Esophagus muscularis mucosa (tissue), 4 donors: Measurements from ENCODE around the gene TREM2.

Experiments used
- EP300 ChIP-seq: sonication (generic); formaldehyde crosslinking; IDR thresholded peaks from one replicate; pipeline ENCODE4 v1.6.1; 2017; ENCODE audit warnings: antibody characterized with exemption
- POLR2A ChIP-seq: fragments of 450-650 bp; IDR thresholded peaks from one replicate; pipeline ENCODE4 v1.6.1; 2017; ENCODE audit warnings: antibody characterized with exemption, moderate library complexity, mild to moderate bottlenecking, low read depth
- POLR2AphosphoS5 ChIP-seq, 2 donors: sonication (generic); formaldehyde crosslinking; IDR thresholded peaks; one replicate each; pipeline ENCODE4 v1.6.1; 2017; ENCODE audit warnings: antibody characterized with exemption in 2 of 2
- TF ChIP-seq, protein P1 (sequence below), 3 experiments: fragments of 200-600 bp in 2 of 3; fragments of 450-650 bp in 1 of 3; sonication (generic) in 2 of 3; IDR thresholded peaks; one replicate each; pipeline ENCODE4 v1.5.1; 2017 to 2019; ENCODE audit warnings: antibody characterized with exemption in 3 of 3, mild to moderate bottlenecking in 2 of 3, moderate library complexity in 1 of 3

DNA sequence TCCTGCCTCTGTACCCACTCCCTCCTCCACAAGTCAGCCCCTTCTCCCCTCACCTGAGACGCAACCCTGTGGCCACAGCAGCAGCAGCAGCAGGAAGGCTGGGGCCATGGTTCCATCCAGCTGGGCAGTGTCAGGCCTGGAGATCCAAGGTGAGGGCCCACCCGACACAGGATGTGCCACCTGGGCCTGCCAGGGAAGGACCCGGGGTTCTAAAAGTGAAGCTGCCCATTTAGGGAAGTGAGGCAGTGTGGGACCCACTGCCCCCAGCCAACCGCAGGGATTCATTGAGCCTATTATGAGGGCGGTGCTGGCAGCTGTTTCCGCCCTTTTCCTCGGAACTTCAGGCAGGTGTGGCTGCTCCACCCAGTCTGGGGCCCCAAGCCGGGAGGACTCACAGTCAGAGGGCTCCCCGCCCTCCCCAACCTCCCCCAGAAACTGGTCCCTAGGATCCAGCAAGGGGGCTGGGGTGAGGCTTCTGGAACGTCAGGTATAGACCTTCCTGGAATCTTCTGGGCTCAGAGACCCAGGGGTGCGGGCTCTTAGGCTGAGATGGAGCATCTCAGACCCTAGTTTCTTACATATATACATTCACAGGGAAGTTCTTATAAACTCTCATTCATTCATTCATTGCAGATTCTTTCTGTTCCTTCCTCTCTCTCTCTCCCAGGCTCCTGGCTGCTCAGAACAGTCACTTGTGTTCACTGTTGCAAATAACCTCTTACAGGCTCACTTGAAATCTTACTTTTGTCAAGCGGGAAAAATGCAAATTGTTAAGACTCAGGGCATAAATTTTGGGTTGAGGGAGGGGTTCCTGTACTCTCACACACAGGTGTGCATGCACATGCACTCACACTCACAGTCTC, 38.2 kb upstream of the TREM2 start, which contains the start of gene TREML2:
- TF ChIP-seq, protein P1, sequence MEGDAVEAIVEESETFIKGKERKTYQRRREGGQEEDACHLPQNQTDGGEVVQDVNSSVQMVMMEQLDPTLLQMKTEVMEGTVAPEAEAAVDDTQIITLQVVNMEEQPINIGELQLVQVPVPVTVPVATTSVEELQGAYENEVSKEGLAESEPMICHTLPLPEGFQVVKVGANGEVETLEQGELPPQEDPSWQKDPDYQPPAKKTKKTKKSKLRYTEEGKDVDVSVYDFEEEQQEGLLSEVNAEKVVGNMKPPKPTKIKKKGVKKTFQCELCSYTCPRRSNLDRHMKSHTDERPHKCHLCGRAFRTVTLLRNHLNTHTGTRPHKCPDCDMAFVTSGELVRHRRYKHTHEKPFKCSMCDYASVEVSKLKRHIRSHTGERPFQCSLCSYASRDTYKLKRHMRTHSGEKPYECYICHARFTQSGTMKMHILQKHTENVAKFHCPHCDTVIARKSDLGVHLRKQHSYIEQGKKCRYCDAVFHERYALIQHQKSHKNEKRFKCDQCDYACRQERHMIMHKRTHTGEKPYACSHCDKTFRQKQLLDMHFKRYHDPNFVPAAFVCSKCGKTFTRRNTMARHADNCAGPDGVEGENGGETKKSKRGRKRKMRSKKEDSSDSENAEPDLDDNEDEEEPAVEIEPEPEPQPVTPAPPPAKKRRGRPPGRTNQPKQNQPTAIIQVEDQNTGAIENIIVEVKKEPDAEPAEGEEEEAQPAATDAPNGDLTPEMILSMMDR (IDR thresholded peaks at IDR 0.05) = no peak
- no peak for TF ChIP-seq EP300
- TF ChIP-seq POLR2AphosphoS5 (IDR thresholded peaks at IDR 0.05) = no peak
- no peak for TF ChIP-seq POLR2A
